Activated CD4-positive, alpha-beta T cell treated with anti-CD3 and anti-CD28 coated beads, Interleukin-2, Interleukin-6, amounts not matched to agents 100 ng/mL and 50 ng/mL, durations not matched to agents 16 hours and 8 hours (primary cell): ENCODE data around the gene GK2.

ENCODE experiments used
- DNase-seq: peaks from one replicate; pipeline ENCODE4 v3.0.0-alpha.2; 2020

GK2 gene

GRCh38 chr4:79381161-79381560 is 26.9 kb downstream of the GK2 start:
- DNase-seq = no peak

- DNase-seq = no peak
Measured at GRCh38 chr4:79370026-79370425, 38.0 kb downstream of the GK2 start.

- no peak for DNase-seq
Measured at GRCh38 chr4:79367096-79367495, 40.9 kb downstream of the GK2 start.

GRCh38 chr4:79366422-79366821 is 41.6 kb downstream of the GK2 start:
- DNase-seq = no peak

- DNase-seq = no peak
Measured at GRCh38 chr4:79364061-79364460, 44.0 kb downstream of the GK2 start.

- no peak for DNase-seq
Measured at GRCh38 chr4:79362626-79363025, 45.4 kb downstream of the GK2 start.

GRCh38 chr4:79360006-79360405 is 48.0 kb downstream of the GK2 start:
- DNase-seq = no peak

- no peak for DNase-seq
Measured at GRCh38 chr4:79358438-79358837, 49.6 kb downstream of the GK2 start.

- no peak for DNase-seq
Measured at GRCh38 chr4:79357365-79357764, 50.7 kb downstream of the GK2 start.
